Endothelial cell of umbilical vein (primary cell): ENCODE data around the gene P2RY2. TPM values are rescaled to one million over a fixed set of nuclear protein-coding genes. Genes with fewer than 3 reads are reported as not detected.

Experiments used
- BruUV-seq: library from RNA; stranded (reverse); fragments of 400-500 nt; replicated peaks from 2 replicates; lab custom pipeline; 2021; lab: Mats Ljungman, UMichigan
- CTCF ChIA-PET: fragments of 300-600, 350-600 bp; sonication (Branson Sonifier 250); formaldehyde crosslinking; loops from one replicate; lab custom pipeline; 2021; ENCODE audit warnings: antibody characterized with exemption, inconsistent platforms; lab: Charles Lee
- POLR2A ChIA-PET: fragments of 300-600, 350-600 bp; sonication (Branson Sonifier 250); formaldehyde crosslinking; loops from one replicate; lab custom pipeline; 2021; ENCODE audit warnings: antibody characterized with exemption, inconsistent platforms; lab: Charles Lee
- DNase-seq: peaks from one replicate; pipeline ENCODE4 v3.0.0-alpha.2; 2011; ENCODE audit warnings: low read depth, low spot score
- FAIRE-seq: peaks from 2 replicates; lab custom pipeline; 2011; peaks lifted over from hg19 to GRCh38; lab: Jason Lieb, UNC
- H2AFZ ChIP-seq: 2 replicates; pipeline ENCODE4 v1.6.0; 2012; ENCODE audit warnings: low read depth, low read length, control low read depth, inconsistent platforms
- H3K27ac ChIP-seq: 2 replicates; pipeline ENCODE4 v1.5.1; 2011; ENCODE audit warnings: low read depth, mild to moderate bottlenecking, control low read depth, low read length, moderate library complexity; ENCODE audit not compliant: insufficient read depth
- H3K27me3 ChIP-seq, 2 experiments: 2 replicates each; pipeline versions ENCODE4 v1.6.0 to v1.6.1; 2011; ENCODE audit warnings: low read length in 2 of 2, mixed read lengths in 1 of 2; ENCODE audit not compliant: control insufficient read depth in 2 of 2, insufficient read depth in 2 of 2
- H3K36me3 ChIP-seq, 2 experiments: 2 replicates in 1 of 2; 3 replicates in 1 of 2; pipeline ENCODE4 v1.5.1; 2011; ENCODE audit warnings: low read length in 2 of 2, mild to moderate bottlenecking in 1 of 2, moderate library complexity in 1 of 2; ENCODE audit not compliant: control insufficient read depth in 2 of 2, insufficient read depth in 2 of 2; ENCODE audit errors: extremely low read depth in 1 of 2
- H3K4me1 ChIP-seq: 3 replicates; pipeline ENCODE4 v1.5.1; 2011; ENCODE audit warnings: mild to moderate bottlenecking, low read length; ENCODE audit not compliant: control insufficient read depth, insufficient read depth; ENCODE audit errors: extremely low read depth
- H3K4me2 ChIP-seq: 2 replicates; pipeline ENCODE4 v1.6.1; 2011; ENCODE audit warnings: low read length, control low read depth, mixed read lengths; ENCODE audit not compliant: insufficient read depth
- H3K4me3 ChIP-seq, 3 experiments: fragments of 200-600 bp in 1 of 3; sonication (generic), shearing (Covaris generic) in 1 of 3; replicated peaks in 1 of 3; 2 replicates each; pipeline ENCODE4 v1.5.1; 2011 to 2016; ENCODE audit warnings: control low read depth in 3 of 3, low read length in 3 of 3, mild to moderate bottlenecking in 2 of 3, inconsistent platforms in 1 of 3, low read depth in 1 of 3, moderate library complexity in 1 of 3; ENCODE audit not compliant: insufficient read depth in 1 of 3
- H3K79me2 ChIP-seq: 2 replicates; pipeline ENCODE4 v1.6.0; 2012; ENCODE audit warnings: low read length, inconsistent platforms; ENCODE audit not compliant: control insufficient read depth, insufficient read depth
- H3K9ac ChIP-seq: replicated peaks from 2 replicates; pipeline ENCODE3; 2011; ENCODE audit warnings: low read length, control low read depth; ENCODE audit not compliant: insufficient read depth; ENCODE audit errors: extremely low read depth
- H3K9me1 ChIP-seq: replicated peaks from 3 replicates; pipeline ENCODE4 v1.6.0; 2011; ENCODE audit warnings: mild to moderate bottlenecking, low read length; ENCODE audit not compliant: control insufficient read depth, insufficient read depth; ENCODE audit errors: extremely low read depth
- H3K9me3 ChIP-seq: replicated peaks from 2 replicates; pipeline ENCODE4 v1.5.1; 2012; ENCODE audit warnings: low read length, inconsistent platforms; ENCODE audit not compliant: control insufficient read depth, insufficient read depth
- H4K20me1 ChIP-seq: replicated peaks from 2 replicates; pipeline ENCODE3; 2011; ENCODE audit warnings: mild to moderate bottlenecking, low read length; ENCODE audit not compliant: control insufficient read depth, insufficient read depth; ENCODE audit errors: extremely low read depth
- CTCF ChIP-seq, 2 donors: IDR thresholded peaks; 1 replicate in 1 of 2; 2 replicates in 1 of 2; pipeline ENCODE4 v1.5.1; 2011; ENCODE audit warnings: low read length in 2 of 2, mild to moderate bottlenecking in 2 of 2, moderate library complexity in 2 of 2, control low read depth in 1 of 2, inconsistent platforms in 1 of 2, low read depth in 1 of 2; ENCODE audit not compliant: insufficient read depth in 1 of 2; ENCODE audit errors: extremely low read depth in 1 of 2
- EZH2 ChIP-seq: IDR thresholded peaks from 2 replicates; pipeline ENCODE4 v1.6.1; 2012; ENCODE audit warnings: borderline replicate concordance, low read depth, mild to moderate bottlenecking, moderate library complexity, low read length, inconsistent platforms; ENCODE audit not compliant: severe bottlenecking
- FOS ChIP-seq: IDR thresholded peaks from 2 replicates; pipeline ENCODE4 v1.6.1; 2011; ENCODE audit warnings: mild to moderate bottlenecking, low read length, moderate library complexity, borderline replicate concordance; ENCODE audit not compliant: insufficient read depth
- GATA2 ChIP-seq: IDR thresholded peaks from 2 replicates; pipeline ENCODE4 v1.7.0; 2011; ENCODE audit warnings: low read depth, mild to moderate bottlenecking, moderate library complexity, mixed read lengths, low read length; ENCODE audit not compliant: insufficient read length, insufficient read depth
- JUN ChIP-seq: IDR thresholded peaks from 2 replicates; pipeline ENCODE4 v1.6.1; 2011; ENCODE audit warnings: borderline replicate concordance, low read depth; ENCODE audit not compliant: insufficient read length, insufficient read depth
- MYC ChIP-seq: IDR thresholded peaks from one replicate; pipeline ENCODE4 v1.6.1; 2011; ENCODE audit warnings: mild to moderate bottlenecking, low read depth, low read length
- POLR2A ChIP-seq: IDR thresholded peaks from 2 replicates; pipeline ENCODE4 v1.6.1; 2012; ENCODE audit warnings: low read depth, mild to moderate bottlenecking, control low read depth, low read length
- POLR2AphosphoS5 ChIP-seq: IDR thresholded peaks from 2 replicates; pipeline ENCODE4 v1.6.1; 2012; ENCODE audit warnings: low read depth, mild to moderate bottlenecking, control low read depth, low read length, moderate library complexity; ENCODE audit not compliant: insufficient read depth
- dilution Hi-C: fragments of 300-500 bp; cut with MboI; formaldehyde crosslinking; loops from one replicate; pipeline ENCODE4 v1.15.0; 2019; ENCODE audit warnings: low sequenced_read_pairs; ENCODE audit not compliant: extremely low pct_ligation_motif_present
- intact Hi-C: fragments of 100-400 bp; cut with micrococcal nuclease; formaldehyde crosslinking; loops from one replicate; pipeline ENCODE4 v1.10.0; 2022
- polyA plus RNA-seq, 4 experiments: library from polyadenylated mRNA; depleted of rRNA in 3 of 4; stranded (reverse) in 3 of 4; unstranded in 1 of 4; fragments of >200 nt; gene quantifications; 2 replicates each; pipeline versions ENCODE4 v1.2.1 to v1.2.3, GENCODE V29; 2011 to 2012; ENCODE audit warnings: missing spikeins in 1 of 4
- total RNA-seq: library from RNA; stranded (reverse); gene quantifications from 2 replicates; pipeline ENCODE4 v1.2.3, GENCODE V29; 2021
- TF ChIP-seq, protein P1 (sequence below): IDR thresholded peaks from 2 replicates; pipeline ENCODE4 v1.6.1; 2011; ENCODE audit not compliant: insufficient read depth, insufficient read length

Gene P2RY2
- total and polyA plus RNA-seq, 2 donors (not counting 3 experiments of a cell fraction or from before 2014, with no cell fraction given): 4.8 to 5.6 TPM

- Histone ChIP-seq H3K4me2 (no peak overlapping the region), H3K36me3 (no peaks in the 10 kb centered on the region), H4K20me1 (no peaks in the 10 kb centered on the region), H2AFZ (no peak overlapping the region), H3K9me1 (no peaks in the 10 kb centered on the region), H3K4me1 (peaks cover 7% of the 10 kb centered on the region), H3K4me3 (no peak overlapping the region), H3K9ac (no peak overlapping the region), H3K27ac (no peak overlapping the region), H3K9me3 (no peaks in the 10 kb centered on the region), H3K27me3 (no peaks in the 10 kb centered on the region), H3K79me2 (no peaks in the 10 kb centered on the region)
- FAIRE-seq: no peak
- TF ChIP-seq CTCF (IDR thresholded peaks at IDR 0.05; ENCODE audit: extremely low read depth in 1 of 2, insufficient read depth in 1 of 2, low read depth in 1 of 2, low read length in 2 of 2) (no peak), POLR2A (no peak), POLR2AphosphoS5 (no peak), JUN (no peak), FOS (no peak), MYC (no peak), GATA2 (no peak), EZH2 (no peak)
- TF ChIP-seq, protein P1, sequence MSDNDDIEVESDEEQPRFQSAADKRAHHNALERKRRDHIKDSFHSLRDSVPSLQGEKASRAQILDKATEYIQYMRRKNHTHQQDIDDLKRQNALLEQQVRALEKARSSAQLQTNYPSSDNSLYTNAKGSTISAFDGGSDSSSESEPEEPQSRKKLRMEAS: no peak
- intact Hi-C loops (no loop called here), dilution Hi-C loops (no loop called here)
- no TSS peak for BruUV-seq
- ChIA-PET POLR2A (no interaction called here), CTCF (interaction anchor here (1.1 to 3.0 kb wide), 11 partner anchors 10 to 403 kb away, joined by 3 to 107 read pairs (median 18); no protein-coding TSS in a partner anchor)
- no peak for DNase-seq
Measured at GRCh38 chr11:73235236-73235786, 17.2 kb downstream of the P2RY2 start.
